ENCODE results near the gene DPP8.

- no peak for TF ChIP-seq CTCF (conservative IDR thresholded peaks at IDR 0.05 in 1 of 2, IDR thresholded peaks at IDR 0.05 in 1 of 2; ENCODE audit: low read depth in 1 of 2, low read length in 2 of 2)
- no peak for TF ChIP-seq EZH2 (IDR thresholded peaks at IDR 0.05; ENCODE audit: low read length, missing control alignments)
Observed at GRCh38 chr15:65517866-65518207, 348 bp upstream of the DPP8 start.
